SK-N-SH (cell line): ENCODE data around the gene FLOT1. TPM values are rescaled to one million over a fixed set of nuclear protein-coding genes. Genes with fewer than 3 reads are reported as not detected.

Source experiments
- CTCF ChIA-PET: fragments of 300-600, 350-600 bp; formaldehyde crosslinking; extraction: SDS; loops from one replicate; lab custom pipeline; 2021; lab: Yijun Ruan, JAX
- POLR2A ChIA-PET: fragments of 350-600 bp; sonication (Branson Sonifier 250); formaldehyde crosslinking; extraction: SDS; loops from one replicate; lab custom pipeline; 2020; ENCODE audit warnings: antibody characterized with exemption, inconsistent platforms; lab: Yijun Ruan, JAX
- DNase-seq: peaks from one replicate; pipeline ENCODE4 v3.0.0; 2012
- H2AFZ ChIP-seq: fragments of 200-600 bp; sonication (generic); 2 replicates; pipeline ENCODE4 v1.8.1; 2016; ENCODE audit warnings: antibody characterized with exemption, mild to moderate bottlenecking, low read depth
- H3F3A ChIP-seq: fragments of 200-600 bp; sonication (generic); replicated peaks from 2 replicates; pipeline ENCODE3; 2016; ENCODE audit warnings: antibody characterized with exemption, mild to moderate bottlenecking; ENCODE audit not compliant: insufficient read depth
- H3K27ac ChIP-seq, 2 experiments: fragments of 200-500 bp in 1 of 2; fragments of 200-600 bp in 1 of 2; sonication (Bioruptor generic) in 1 of 2; sonication (generic), shearing (Covaris generic) in 1 of 2; 2 replicates each; pipeline versions ENCODE4 v1.5.1 to v1.6.1; 2014 to 2016; ENCODE audit warnings: low read depth in 2 of 2, inconsistent platforms in 1 of 2, low read length in 1 of 2, mild to moderate bottlenecking in 1 of 2, mixed read lengths in 1 of 2
- H3K27me3 ChIP-seq: fragments of 200-600 bp; sonication (generic), shearing (Covaris generic); 2 replicates; pipeline ENCODE4 v1.6.1; 2016; ENCODE audit warnings: mixed run types; ENCODE audit not compliant: insufficient read depth
- H3K36me3 ChIP-seq, 2 experiments: fragments of 200-500 bp in 1 of 2; fragments of 200-600 bp in 1 of 2; sonication (Bioruptor generic) in 1 of 2; sonication (generic) in 1 of 2; replicated peaks in 1 of 2; 2 replicates each; pipeline versions ENCODE3 to v1.5.1; 2014 to 2016; ENCODE audit warnings: low read length in 1 of 2, mild to moderate bottlenecking in 1 of 2; ENCODE audit not compliant: insufficient read depth in 2 of 2, control insufficient read depth in 1 of 2
- H3K4me1 ChIP-seq, 2 experiments: fragments of 200-500 bp in 1 of 2; fragments of 200-600 bp in 1 of 2; sonication (Bioruptor generic) in 1 of 2; sonication (generic), shearing (Covaris generic) in 1 of 2; 2 replicates each; pipeline versions ENCODE4 v1.5.1 to v1.6.1; 2014 to 2016; ENCODE audit warnings: low read depth in 1 of 2, low read length in 1 of 2, mixed run types in 1 of 2; ENCODE audit not compliant: insufficient read depth in 2 of 2, control insufficient read depth in 1 of 2
- H3K4me2 ChIP-seq: fragments of 200-600 bp; sonication (generic), shearing (Covaris generic); 2 replicates; pipeline ENCODE4 v1.6.1; 2017; ENCODE audit warnings: mixed run types
- H3K4me3 ChIP-seq, 2 experiments: fragments of 200-500 bp in 1 of 2; fragments of 200-600 bp in 1 of 2; sonication (Bioruptor generic) in 1 of 2; sonication (generic), shearing (Covaris generic) in 1 of 2; 2 replicates each; pipeline versions ENCODE4 v1.5.1 to v1.8.1; 2014 to 2016; ENCODE audit warnings: low read depth in 2 of 2, inconsistent platforms in 1 of 2, low read length in 1 of 2, mild to moderate bottlenecking in 1 of 2, mixed read lengths in 1 of 2, moderate library complexity in 1 of 2
- H3K79me2 ChIP-seq: fragments of 200-600 bp; sonication (generic); 2 replicates; pipeline ENCODE4 v1.8.1; 2017; ENCODE audit warnings: mild to moderate bottlenecking; ENCODE audit not compliant: insufficient read depth
- H3K9ac ChIP-seq: fragments of 200-600 bp; sonication (generic); 2 replicates; pipeline ENCODE4 v1.6.1; 2017; ENCODE audit warnings: mixed run types
- H3K9me2 ChIP-seq: fragments of 200-600 bp; sonication (generic); 2 replicates; pipeline ENCODE4 v1.6.1; 2017; ENCODE audit warnings: mixed run types
- H3K9me3 ChIP-seq: fragments of 200-600 bp; sonication (generic); 2 replicates; pipeline ENCODE4 v1.6.1; 2017; ENCODE audit warnings: mixed run types, mild to moderate bottlenecking, moderate library complexity
- H4K20me1 ChIP-seq: fragments of 200-600 bp; sonication (generic); 2 replicates; pipeline ENCODE4 v1.6.1; 2017; ENCODE audit warnings: mild to moderate bottlenecking, mixed run types; ENCODE audit not compliant: insufficient read depth
- ELF1 ChIP-seq: IDR thresholded peaks from 2 replicates; pipeline ENCODE4 v1.4.0; 2012
- EP300 ChIP-seq, 2 experiments: IDR thresholded peaks; 2 replicates each; pipeline versions ENCODE4 v1.4.0 to v1.6.1; 2012; ENCODE audit warnings: borderline replicate concordance in 1 of 2, low read depth in 1 of 2, low read length in 1 of 2
- EZH2phosphoT487 ChIP-seq: fragments of 200-600 bp; sonication (generic); IDR thresholded peaks from 2 replicates; pipeline ENCODE4 v1.6.1; 2017; ENCODE audit warnings: low read depth, mixed run types, mild to moderate bottlenecking, antibody characterized with exemption, moderate library complexity, borderline replicate concordance
- GABPA ChIP-seq: IDR thresholded peaks from 2 replicates; pipeline ENCODE4 v1.4.0; 2012; ENCODE audit warnings: low read depth, mild to moderate bottlenecking
- JUND ChIP-seq: IDR thresholded peaks from 2 replicates; pipeline ENCODE4 v1.4.0; 2012
- NFIC ChIP-seq: IDR thresholded peaks from 2 replicates; pipeline ENCODE4 v1.4.0; 2012; ENCODE audit warnings: borderline replicate concordance
- NRF1 ChIP-seq: IDR thresholded peaks from 2 replicates; pipeline ENCODE4 v1.6.1; 2012; ENCODE audit warnings: low read depth, mild to moderate bottlenecking, low read length
- REST ChIP-seq: IDR thresholded peaks from 2 replicates; pipeline ENCODE4 v1.6.1; 2012; ENCODE audit warnings: mild to moderate bottlenecking, low read depth, low read length, moderate library complexity
- RFX5 ChIP-seq: IDR thresholded peaks from 2 replicates; pipeline ENCODE4 v1.6.1; 2012; ENCODE audit warnings: mild to moderate bottlenecking, improper control_type of control experiment, low read length
- SIN3A ChIP-seq: IDR thresholded peaks from 2 replicates; pipeline ENCODE4 v1.6.1; 2012; ENCODE audit warnings: low read depth, mild to moderate bottlenecking, low read length, moderate library complexity, borderline replicate concordance
- SMC3 ChIP-seq: IDR thresholded peaks from 2 replicates; pipeline ENCODE4 v1.6.1; 2012; ENCODE audit warnings: low read depth, low read length, improper control_type of control experiment
- TCF12 ChIP-seq: IDR thresholded peaks from 2 replicates; pipeline ENCODE4 v1.4.0; 2012
- USF1 ChIP-seq: IDR thresholded peaks from 2 replicates; pipeline ENCODE4 v1.4.0; 2012; ENCODE audit warnings: low read depth, borderline replicate concordance
- USF2 ChIP-seq: fragments of 150-350 bp; IDR thresholded peaks from 2 replicates; pipeline ENCODE4 v1.6.1; 2017; ENCODE audit warnings: antibody characterized with exemption, low read length, low read depth, borderline replicate concordance
- WGBS: methylation state at CpG from one replicate; pipeline ENCODE4 v1.1.6; 2017; ENCODE audit warnings: low lambda C conversion rate; 5-methylcytosine and 5-hydroxymethylcytosine counted together
- polyA plus RNA-seq, 3 experiments: library from polyadenylated mRNA; depleted of rRNA; stranded (reverse); fragments of >200 nt; gene quantifications; 2 replicates each; pipeline ENCODE4 v1.2.3, GENCODE V29; 2012

FLOT1 gene
- polyA plus RNA-seq, 1 of the 3 experiments (the other 2 are of a cell fraction) = 462 TPM

GRCh38 chr6:30703011-30703410 lies 39.5 kb downstream of the FLOT1 start:
- no peaks in the 10 kb centered on the region for H3K79me2 ChIP-seq
- 98% methylated on average over 7 of the region's 10 CpGs for WGBS
- H3K4me2 ChIP-seq = no peak overlapping the region
- no peak for DNase-seq
- no peak overlapping the region for H3K9ac ChIP-seq
- POLR2A ChIA-PET = interaction anchor here (1.3 to 1.8 kb wide), 2 partner anchors 12 to 14 kb away, joined by 3 to 5 read pairs; partner anchors contain the start of gene MDC1
- no peak overlapping the region for H3K27ac ChIP-seq
- H3K36me3 ChIP-seq = peaks cover 8 to 17% of the 10 kb centered on the region in 2 experiments
- no peaks in the 10 kb centered on the region for H3K4me1 ChIP-seq
- no peak for TF ChIP-seq USF2
- TF ChIP-seq TCF12 = no peak
- no peak for TF ChIP-seq EP300 (IDR thresholded peaks at IDR 0.05; ENCODE audit: borderline replicate concordance in 1 of 2, low read depth in 1 of 2, low read length in 1 of 2)
- TF ChIP-seq REST = no peak
- TF ChIP-seq EZH2phosphoT487 = no peak
- TF ChIP-seq NFIC = no peak
- no peak for TF ChIP-seq SMC3
- TF ChIP-seq RFX5 = no peak
- no peak for TF ChIP-seq GABPA
- no peak for TF ChIP-seq SIN3A
- no peak for TF ChIP-seq USF1
- TF ChIP-seq NRF1 = no peak
- no peak for TF ChIP-seq JUND
- no peak for TF ChIP-seq ELF1
- no peaks in the 10 kb centered on the region for H3K9me3 ChIP-seq
- CTCF ChIA-PET = interaction anchor here (0.9 to 42.4 kb wide), 2 partner anchors 13 to 17 kb away, joined by 3 to 838 read pairs; partner anchors contain the start of genes DHX16, NRM and PPP1R18
- no peak overlapping the region for H2AFZ ChIP-seq
- no peaks in the 10 kb centered on the region for H4K20me1 ChIP-seq
- no peak overlapping the region for H3K4me3 ChIP-seq
- H3F3A ChIP-seq = peaks cover 9% of the 10 kb centered on the region
- no peaks in the 10 kb centered on the region for H3K9me2 ChIP-seq
- no peaks in the 10 kb centered on the region for H3K27me3 ChIP-seq
